ENCODE measurements around the gene MYL12B.
A peak's percentile ranks its signal among the peaks of the same experiment; 100 is the strongest.
"Not testable (repeated sequence)": the region's sequence is repeated elsewhere in the genome, so short reads cannot be mapped to it uniquely, and the experiment has no call there.

MYL12B gene

GRCh38 chr18:3261373-3262233 lies at the start of gene MYL12B:
TSS of gene MYL12B (plus strand) at chr18:3262133. CDS start at chr18:3272899, 10,766 bp downstream.
- DNase-seq (ENCODE audit: low spot score) = peak; percentile 77

DNA sequence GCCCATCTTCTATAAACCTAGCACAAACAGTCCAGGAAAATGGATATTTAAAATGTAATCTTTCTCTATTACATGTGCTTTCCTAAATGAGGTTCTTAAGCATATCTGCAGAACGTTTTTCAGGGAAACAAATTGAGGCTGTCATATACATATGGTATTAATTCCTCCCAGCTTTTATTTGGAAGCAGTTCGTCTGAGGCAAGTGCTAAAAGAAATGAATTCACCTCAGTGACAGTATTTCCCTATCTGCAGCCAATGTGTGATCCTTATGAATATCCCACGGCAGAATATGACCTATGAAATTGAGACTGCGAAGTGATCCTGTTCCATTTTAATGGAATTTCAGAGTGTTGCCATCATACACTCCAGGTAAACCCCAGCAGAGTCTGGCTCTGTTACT lies 49.3 kb upstream of the MYL12B start:
- DNase-seq (ENCODE audit: low spot score) = no peak

- DNase-seq (ENCODE audit: low spot score) = no peak
Measured at GRCh38 chr18:3213300-3214059, 48.5 kb upstream of the MYL12B start.

- no peak for DNase-seq (ENCODE audit: low spot score)
Measured at GRCh38 chr18:3214855-3215637, 46.9 kb upstream of the MYL12B start.

GRCh38 chr18:3216987-3217386 lies 44.9 kb upstream of the MYL12B start:
- DNase-seq (ENCODE audit: low spot score) = no peak

- no peak for DNase-seq (ENCODE audit: low spot score)
Measured at GRCh38 chr18:3217948-3218647, 43.8 kb upstream of the MYL12B start.

DNA sequence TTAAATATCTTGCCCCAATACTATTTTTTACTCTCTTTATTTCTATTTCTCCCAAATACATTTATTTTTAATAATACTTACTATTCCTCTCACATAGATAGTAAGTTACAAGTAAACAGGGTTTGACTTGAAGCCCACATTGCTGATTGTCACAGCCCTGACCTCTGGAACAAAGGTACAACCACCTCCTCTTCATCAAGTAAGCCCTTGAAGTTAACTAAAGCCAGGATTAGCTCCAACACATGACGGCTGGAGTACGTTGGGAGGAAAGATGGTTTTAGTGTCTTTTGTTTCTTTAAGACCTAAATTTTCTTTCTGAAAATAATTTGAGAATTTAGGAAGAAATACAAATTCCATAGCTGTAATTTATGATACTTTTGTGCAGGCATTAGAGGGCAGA lies 43.1 kb upstream of the MYL12B start:
- DNase-seq (ENCODE audit: low spot score) = no peak

DNA sequence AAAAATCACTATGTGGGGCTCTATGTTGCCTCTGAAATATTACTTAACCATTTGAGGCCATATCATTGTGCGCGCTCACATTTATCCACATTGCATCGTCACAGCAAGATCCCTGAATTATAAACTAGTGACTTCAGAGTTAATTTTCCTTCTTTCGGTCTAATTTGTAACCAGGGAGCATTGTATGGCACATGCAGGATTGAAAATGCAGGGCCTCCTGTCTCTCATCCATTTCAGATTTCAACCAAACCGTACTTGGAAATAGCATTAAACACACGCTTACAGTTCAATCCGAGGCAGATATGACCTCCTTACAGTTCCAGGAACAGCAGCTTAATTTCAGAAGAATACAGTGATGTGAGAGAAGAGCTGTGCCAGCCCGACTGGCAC lies 42.7 kb upstream of the MYL12B start:
- DNase-seq (ENCODE audit: low spot score) = no peak

- DNase-seq (ENCODE audit: low spot score) = no peak
Measured at GRCh38 chr18:3219631-3220335, 42.1 kb upstream of the MYL12B start, which contains the start of gene MYOM1. TSS of gene MYOM1 (minus strand) at chr18:3219968. CDS start at chr18:3215223, 4,745 bp downstream.

GRCh38 chr18:3220868-3221267 lies 41.1 kb upstream of the MYL12B start:
- DNase-seq (ENCODE audit: low spot score) = not testable (repeated sequence)

GRCh38 chr18:3221496-3221895 lies 40.4 kb upstream of the MYL12B start:
- DNase-seq (ENCODE audit: low spot score) = no peak

DNA sequence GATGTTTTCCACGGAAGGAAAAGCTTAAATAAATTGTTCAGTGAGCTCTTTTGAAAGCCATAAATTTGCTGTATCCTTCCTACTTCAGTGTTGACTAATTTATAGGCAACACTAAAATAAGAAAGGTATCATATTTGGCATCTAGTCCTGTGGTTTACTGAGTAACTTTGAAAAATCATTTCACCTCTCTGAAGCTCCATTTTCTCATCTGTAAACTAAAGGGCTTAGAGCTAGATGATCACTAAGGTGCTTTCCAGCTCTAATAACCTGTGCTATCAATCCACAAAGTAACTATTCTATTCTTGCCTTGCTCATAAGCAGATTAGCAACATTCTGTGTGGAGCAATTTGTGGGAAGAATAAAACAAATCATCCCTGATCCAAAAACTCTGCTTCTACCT lies 38.6 kb upstream of the MYL12B start:
- DNase-seq (ENCODE audit: low spot score) = no peak

- DNase-seq (ENCODE audit: low spot score) = no peak
Measured at GRCh38 chr18:3224223-3224622, 37.7 kb upstream of the MYL12B start.

DNA sequence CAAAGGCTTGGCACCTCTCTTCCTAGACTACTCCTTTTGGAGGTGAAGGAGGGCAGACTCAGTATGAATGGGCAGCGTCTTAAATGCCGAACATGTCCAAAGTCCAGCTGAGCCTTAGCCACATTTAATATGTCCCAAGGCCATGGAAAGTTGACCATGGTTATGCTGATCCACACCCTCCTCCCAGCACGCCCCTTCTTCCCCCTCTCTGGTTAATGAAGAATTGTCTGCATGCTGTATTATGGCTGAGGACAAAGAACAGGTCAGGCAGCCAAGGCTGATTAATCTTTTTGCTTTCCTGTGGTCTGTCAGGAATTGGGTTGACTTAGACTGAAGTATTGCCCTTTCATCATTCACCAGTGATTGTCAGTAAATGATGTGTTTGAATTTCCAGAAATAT lies 36.3 kb upstream of the MYL12B start:
- DNase-seq (ENCODE audit: low spot score) = no peak

DNA sequence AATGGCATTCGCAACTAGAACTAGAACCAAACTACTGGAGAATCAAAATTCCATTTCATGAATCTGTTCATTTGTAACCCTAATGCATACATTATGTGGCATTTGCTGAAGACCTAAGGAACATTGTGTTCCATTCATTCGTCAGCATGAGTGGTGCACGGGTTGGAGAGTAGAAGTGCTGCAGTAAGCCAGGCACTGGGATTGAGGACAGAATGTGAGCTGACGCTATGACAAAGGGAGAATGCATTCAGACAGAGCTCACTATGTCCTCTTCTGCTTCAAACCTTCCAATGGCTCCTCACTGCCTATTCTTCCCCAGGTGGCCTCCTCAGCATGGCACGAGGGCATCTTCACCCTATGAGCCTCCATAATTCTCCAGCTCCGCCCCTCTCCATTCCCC lies 35.9 kb upstream of the MYL12B start:
- no peak for DNase-seq (ENCODE audit: low spot score)

DNA sequence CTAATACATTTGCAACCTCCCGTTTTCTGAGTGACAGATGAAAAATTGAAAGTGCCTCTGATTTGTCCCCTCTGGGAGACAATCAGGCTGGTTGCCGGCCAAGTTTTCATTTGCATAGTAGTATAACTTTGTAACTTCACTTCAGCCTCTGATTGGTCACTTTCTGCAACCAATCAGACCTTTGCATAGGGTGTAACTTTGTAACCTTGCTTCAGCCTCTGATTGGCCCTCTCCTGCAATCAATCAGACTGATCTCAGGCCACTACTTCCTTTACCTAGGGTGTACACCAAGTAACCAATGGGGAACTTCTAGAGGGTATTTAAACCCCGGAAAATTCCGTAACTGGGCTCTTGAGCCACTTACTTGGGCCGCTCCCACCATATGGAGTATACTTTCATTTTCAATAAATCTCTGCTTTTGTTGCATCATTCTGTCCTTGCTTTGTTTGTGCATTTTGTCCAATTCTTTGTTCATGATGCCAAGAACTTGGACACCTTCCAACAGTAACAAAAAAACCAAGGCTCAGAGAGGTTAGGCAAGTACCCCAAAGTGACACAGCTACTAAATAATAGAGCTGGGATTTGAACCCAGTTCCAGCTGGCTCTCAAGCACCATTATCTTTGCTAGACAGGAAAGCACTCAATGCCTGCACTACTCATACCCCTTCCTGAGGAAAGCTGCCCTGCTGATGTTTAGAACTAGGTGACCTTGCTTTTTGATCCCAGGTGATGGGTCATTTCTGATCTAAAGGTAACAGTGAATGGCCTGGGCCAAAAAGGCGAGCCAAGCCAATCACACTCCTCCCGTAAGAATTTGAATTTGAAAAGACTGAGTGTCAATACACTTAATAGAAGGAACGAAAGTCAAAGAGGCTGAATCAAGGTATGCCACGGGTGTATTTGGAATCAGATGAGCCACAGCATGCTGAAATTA lies 31.3 kb upstream of the MYL12B start:
- no peak for DNase-seq (ENCODE audit: low spot score)

DNA sequence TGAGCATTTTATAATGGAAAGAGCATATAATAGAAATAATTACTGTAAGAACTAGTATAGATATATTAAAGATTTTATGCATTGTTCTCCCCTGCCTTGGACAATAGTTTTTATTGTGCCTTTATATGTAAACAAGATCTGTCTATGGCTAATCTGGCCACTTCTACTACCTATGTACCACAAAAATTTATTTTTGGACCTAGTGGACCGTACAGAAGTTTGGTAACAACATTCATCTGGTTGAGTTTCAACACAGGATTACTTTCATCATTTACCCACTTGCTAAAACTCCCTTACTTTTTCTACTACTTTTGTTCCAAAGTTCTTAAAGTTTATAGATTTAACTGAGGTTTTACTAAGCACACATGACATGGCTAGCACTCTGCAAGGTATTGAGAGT lies 28.9 kb upstream of the MYL12B start:
- DNase-seq (ENCODE audit: low spot score) = no peak

DNA sequence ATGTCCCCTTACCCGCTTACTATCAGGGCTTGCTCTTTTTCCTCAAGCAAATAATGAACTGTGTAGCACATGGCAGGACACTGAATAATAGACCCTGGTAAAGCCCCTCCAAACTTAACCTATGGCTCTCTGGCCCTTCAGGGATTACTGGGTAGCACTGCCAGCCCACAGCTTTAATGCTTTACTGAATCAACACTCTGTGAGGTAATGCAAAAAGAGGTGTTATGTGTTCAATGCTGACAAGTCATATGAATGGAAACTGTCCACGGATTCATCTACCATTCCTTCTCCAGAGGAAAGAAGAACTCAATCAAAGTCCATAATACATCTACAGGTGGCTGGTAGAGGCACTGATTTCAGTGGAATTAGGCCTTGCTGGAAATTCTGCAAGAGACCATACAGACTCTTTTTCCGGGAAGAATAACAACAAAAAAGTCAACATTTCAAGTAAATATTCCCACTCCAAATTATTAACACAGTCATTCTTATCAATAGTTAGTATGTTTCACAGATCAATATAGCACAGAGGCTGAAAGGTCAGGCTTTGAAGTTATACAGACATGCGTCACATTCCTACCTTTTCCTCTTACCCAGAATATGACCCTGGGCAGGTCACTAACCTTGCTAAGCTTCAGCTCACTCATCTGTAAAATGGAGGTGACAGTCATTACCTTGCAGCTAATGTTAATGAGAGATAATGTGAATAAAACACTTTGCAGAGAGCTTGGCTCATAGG lies 28.3 kb upstream of the MYL12B start:
- DNase-seq (ENCODE audit: low spot score) = no peak

DNA sequence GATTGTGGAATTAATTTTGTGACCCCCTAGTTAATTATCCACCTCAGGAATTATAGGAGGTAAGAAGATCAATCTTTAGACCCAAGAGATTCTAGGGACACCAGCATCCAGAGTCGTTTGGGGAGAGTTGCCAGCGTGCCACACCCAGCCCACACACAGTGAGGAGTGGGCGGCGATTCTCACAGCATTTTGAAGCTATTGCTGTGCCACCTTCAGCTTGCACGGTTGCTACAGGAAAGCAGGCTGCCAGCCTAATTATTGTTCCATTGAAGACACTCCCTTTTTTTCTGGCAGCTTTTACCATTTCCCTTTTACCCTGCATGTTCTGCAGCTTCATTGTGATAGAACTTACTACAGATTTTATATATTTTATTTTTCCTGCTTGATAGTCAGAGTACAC lies 27.5 kb upstream of the MYL12B start:
- peak; percentile 76 for DNase-seq (ENCODE audit: low spot score)

All from putamen (tissue), 1 donor.